NCI-H2029 treated with DMSO at 0.1 percent for 48 hours (cell line): Measurements from ENCODE around the gene KRTAP12-2.
"Not testable (repeated sequence)": the region's sequence is repeated elsewhere in the genome, so short reads cannot be mapped to it uniquely, and the experiment has no call there.

Experiments
- DNase-seq: peaks from one replicate; lab custom pipeline; 2025; lab: John Stamatoyannopoulos, UW

Gene KRTAP12-2

GRCh38 chr21:44702111-44702972 lies 35.6 kb upstream of the KRTAP12-2 start:
- no peak for DNase-seq

GRCh38 chr21:44701541-44701940 lies 34.8 kb upstream of the KRTAP12-2 start:
- DNase-seq: no peak

GRCh38 chr21:44701023-44701400 lies 34.3 kb upstream of the KRTAP12-2 start:
- no peak for DNase-seq

- DNase-seq: no peak
Measured at GRCh38 chr21:44700101-44701022, 33.6 kb upstream of the KRTAP12-2 start.

- DNase-seq: no peak
Measured at GRCh38 chr21:44699502-44700001, 32.8 kb upstream of the KRTAP12-2 start.

- no peak for DNase-seq
Measured at GRCh38 chr21:44697811-44698734, 31.3 kb upstream of the KRTAP12-2 start.

- DNase-seq: not testable (repeated sequence)
Measured at GRCh38 chr21:44697172-44697810, 30.6 kb upstream of the KRTAP12-2 start, which contains the start of gene KRTAP10-12. Gene KRTAP10-12 (plus strand): TSS chr21:44697172. CDS start chr21:44697202, 30 bp downstream.

GRCh38 chr21:44696572-44696971 lies 29.8 kb upstream of the KRTAP12-2 start:
- DNase-seq: no peak

GRCh38 chr21:44695641-44696040 lies 28.9 kb upstream of the KRTAP12-2 start:
- DNase-seq: no peak

- DNase-seq: no peak
Measured at GRCh38 chr21:44695184-44695583, 28.5 kb upstream of the KRTAP12-2 start.

- no peak for DNase-seq
Measured at GRCh38 chr21:44694776-44695175, 28.0 kb upstream of the KRTAP12-2 start.

GRCh38 chr21:44692798-44693512 lies 26.2 kb upstream of the KRTAP12-2 start:
- no peak for DNase-seq

- DNase-seq: no peak
Measured at GRCh38 chr21:44691686-44692085, 25.0 kb upstream of the KRTAP12-2 start.

- not testable (repeated sequence) for DNase-seq
Measured at GRCh38 chr21:44689740-44690139, 23.0 kb upstream of the KRTAP12-2 start.

GRCh38 chr21:44687671-44688070 lies 20.9 kb upstream of the KRTAP12-2 start:
- DNase-seq: no peak

GRCh38 chr21:44686843-44687561 lies 20.3 kb upstream of the KRTAP12-2 start:
- DNase-seq: no peak

- no peak for DNase-seq
Measured at GRCh38 chr21:44686000-44686781, 19.5 kb upstream of the KRTAP12-2 start.

GRCh38 chr21:44685050-44685449 lies 18.3 kb upstream of the KRTAP12-2 start:
- not testable (repeated sequence) for DNase-seq

GRCh38 chr21:44684483-44684882 lies 17.8 kb upstream of the KRTAP12-2 start:
- no peak for DNase-seq
